ENCODE results near the gene SPECC1L.

DNA sequence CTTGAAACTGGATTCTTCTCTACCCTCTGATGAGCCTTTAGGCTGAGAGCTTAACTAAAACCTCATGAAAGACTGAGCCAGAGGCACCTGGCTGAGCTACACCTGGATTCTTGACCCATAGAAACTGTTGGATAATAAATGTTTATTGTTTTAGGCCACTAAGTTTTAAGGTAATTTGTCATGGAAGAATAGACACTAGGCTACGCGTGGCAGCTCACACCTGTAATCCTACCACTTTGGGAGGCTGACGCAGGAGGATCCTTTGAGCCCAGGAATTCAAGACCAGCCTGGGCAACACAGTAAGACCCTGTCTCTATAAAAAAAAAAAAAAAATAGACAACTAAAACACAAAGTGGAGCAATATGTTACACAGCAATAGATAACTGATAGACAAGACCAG, 195.3 kb downstream of the SPECC1L start:
- TF ChIP-seq ZNF274 (IDR thresholded peaks at IDR 0.05; ENCODE audit: low read depth, low read length) (no peak), POLR2A (IDR thresholded peaks at IDR 0.05; ENCODE audit: borderline replicate concordance, extremely low read depth, insufficient read depth, insufficient read length) (no peak), EGR1 (IDR thresholded peaks at IDR 0.05; ENCODE audit: low read depth) (no peak), EZH2 (IDR thresholded peaks at IDR 0.05) (no peak), JUND (IDR thresholded peaks at IDR 0.05) (no peak), SRF (IDR thresholded peaks at IDR 0.05; ENCODE audit: low read depth) (no peak), CEBPB (IDR thresholded peaks at IDR 0.05; ENCODE audit: low read depth) (no peak)
- TF ChIP-seq, protein P1, sequence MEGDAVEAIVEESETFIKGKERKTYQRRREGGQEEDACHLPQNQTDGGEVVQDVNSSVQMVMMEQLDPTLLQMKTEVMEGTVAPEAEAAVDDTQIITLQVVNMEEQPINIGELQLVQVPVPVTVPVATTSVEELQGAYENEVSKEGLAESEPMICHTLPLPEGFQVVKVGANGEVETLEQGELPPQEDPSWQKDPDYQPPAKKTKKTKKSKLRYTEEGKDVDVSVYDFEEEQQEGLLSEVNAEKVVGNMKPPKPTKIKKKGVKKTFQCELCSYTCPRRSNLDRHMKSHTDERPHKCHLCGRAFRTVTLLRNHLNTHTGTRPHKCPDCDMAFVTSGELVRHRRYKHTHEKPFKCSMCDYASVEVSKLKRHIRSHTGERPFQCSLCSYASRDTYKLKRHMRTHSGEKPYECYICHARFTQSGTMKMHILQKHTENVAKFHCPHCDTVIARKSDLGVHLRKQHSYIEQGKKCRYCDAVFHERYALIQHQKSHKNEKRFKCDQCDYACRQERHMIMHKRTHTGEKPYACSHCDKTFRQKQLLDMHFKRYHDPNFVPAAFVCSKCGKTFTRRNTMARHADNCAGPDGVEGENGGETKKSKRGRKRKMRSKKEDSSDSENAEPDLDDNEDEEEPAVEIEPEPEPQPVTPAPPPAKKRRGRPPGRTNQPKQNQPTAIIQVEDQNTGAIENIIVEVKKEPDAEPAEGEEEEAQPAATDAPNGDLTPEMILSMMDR (IDR thresholded peaks at IDR 0.05 in 2 of 3, conservative IDR thresholded peaks at IDR 0.05 in 1 of 3; ENCODE audit: borderline replicate concordance in 1 of 3, insufficient read depth in 1 of 3, low read depth in 2 of 3, low read length in 2 of 3): no peak
- TF ChIP-seq, protein P2, sequence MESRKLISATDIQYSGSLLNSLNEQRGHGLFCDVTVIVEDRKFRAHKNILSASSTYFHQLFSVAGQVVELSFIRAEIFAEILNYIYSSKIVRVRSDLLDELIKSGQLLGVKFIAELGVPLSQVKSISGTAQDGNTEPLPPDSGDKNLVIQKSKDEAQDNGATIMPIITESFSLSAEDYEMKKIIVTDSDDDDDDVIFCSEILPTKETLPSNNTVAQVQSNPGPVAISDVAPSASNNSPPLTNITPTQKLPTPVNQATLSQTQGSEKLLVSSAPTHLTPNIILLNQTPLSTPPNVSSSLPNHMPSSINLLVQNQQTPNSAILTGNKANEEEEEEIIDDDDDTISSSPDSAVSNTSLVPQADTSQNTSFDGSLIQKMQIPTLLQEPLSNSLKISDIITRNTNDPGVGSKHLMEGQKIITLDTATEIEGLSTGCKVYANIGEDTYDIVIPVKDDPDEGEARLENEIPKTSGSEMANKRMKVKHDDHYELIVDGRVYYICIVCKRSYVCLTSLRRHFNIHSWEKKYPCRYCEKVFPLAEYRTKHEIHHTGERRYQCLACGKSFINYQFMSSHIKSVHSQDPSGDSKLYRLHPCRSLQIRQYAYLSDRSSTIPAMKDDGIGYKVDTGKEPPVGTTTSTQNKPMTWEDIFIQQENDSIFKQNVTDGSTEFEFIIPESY (IDR thresholded peaks at IDR 0.05; ENCODE audit: extremely low read depth, insufficient replicate concordance, low read length): no peak
